H1 (cell line): Measurements from ENCODE around the gene TMBIM6. TPM values are rescaled to one million over a fixed set of nuclear protein-coding genes. Genes with fewer than 3 reads are reported as not detected.

Source experiments
- CTCF ChIA-PET: fragments of 300-600 bp; sonication (Branson Sonifier 250); formaldehyde crosslinking; loops from one replicate; lab custom pipeline; 2021; ENCODE audit not compliant: partially characterized antibody; lab: Charles Lee
- POLR2A ChIA-PET: fragments of 300-600 bp; sonication (Branson Sonifier 250); formaldehyde crosslinking; loops from one replicate; lab custom pipeline; 2021; ENCODE audit warnings: inconsistent platforms; ENCODE audit not compliant: partially characterized antibody; lab: Charles Lee
- DNase-seq, 2 experiments: peaks; one replicate each; pipeline versions ENCODE4 v3.0.0 to v3.0.0-alpha.2; 2010 to 2022; ENCODE audit warnings: low spot score in 2 of 2, low read depth in 1 of 2, mixed read lengths in 1 of 2
- FAIRE-seq: peaks from 2 replicates; lab custom pipeline; 2011; peaks lifted over from hg19 to GRCh38; lab: Jason Lieb, UNC
- H2AFZ ChIP-seq: 2 replicates; pipeline ENCODE4 v1.8.1; 2012; ENCODE audit warnings: low read length, inconsistent platforms
- H2AK5ac ChIP-seq: 2 replicates; pipeline ENCODE4 v1.6.1; 2013; ENCODE audit warnings: low read depth, low read length
- H2BK120ac ChIP-seq: replicated peaks from 2 replicates; pipeline ENCODE3; 2013; ENCODE audit warnings: low read depth, low read length, inconsistent platforms
- H2BK12ac ChIP-seq: 2 replicates; pipeline ENCODE4 v1.6.1; 2013; ENCODE audit warnings: low read depth, low read length
- H2BK15ac ChIP-seq: 2 replicates; pipeline ENCODE4 v1.6.1; 2013; ENCODE audit warnings: low read length
- H2BK20ac ChIP-seq: 2 replicates; pipeline ENCODE4 v1.6.1; 2013; ENCODE audit warnings: low read length
- H2BK5ac ChIP-seq: 2 replicates; pipeline ENCODE4 v1.6.1; 2013; ENCODE audit warnings: low read depth, low read length
- H3K14ac ChIP-seq: 2 replicates; pipeline ENCODE4 v1.6.1; 2013; ENCODE audit warnings: inconsistent platforms; ENCODE audit not compliant: insufficient read length
- H3K18ac ChIP-seq: 2 replicates; pipeline ENCODE4 v1.6.1; 2013; ENCODE audit warnings: low read length; ENCODE audit errors: extremely low read depth
- H3K23ac ChIP-seq: 2 replicates; pipeline ENCODE4 v1.6.1; 2013; ENCODE audit warnings: inconsistent platforms; ENCODE audit not compliant: insufficient read length
- H3K23me2 ChIP-seq: 2 replicates; pipeline ENCODE4 v1.6.1; 2013; ENCODE audit warnings: low read depth, low read length
- H3K27ac ChIP-seq: 2 replicates; pipeline ENCODE4 v1.6.1; 2011; ENCODE audit warnings: low read depth, low read length, inconsistent platforms
- H3K27me3 ChIP-seq, 4 experiments: replicated peaks in 1 of 4; 1 replicate in 1 of 4; 2 replicates in 3 of 4; pipeline versions ENCODE4 v1.6.1 to v1.8.1; 2011 to 2013; ENCODE audit warnings: low read length in 3 of 4, mild to moderate bottlenecking in 3 of 4, inconsistent platforms in 2 of 4, mixed read lengths in 2 of 4, moderate library complexity in 1 of 4; ENCODE audit not compliant: control insufficient read depth in 3 of 4, insufficient read depth in 3 of 4; ENCODE audit errors: extremely low read depth in 1 of 4
- H3K36me3 ChIP-seq, 4 experiments: 2 replicates each; pipeline versions ENCODE4 v1.6.1 to v1.8.1; 2011 to 2013; ENCODE audit warnings: mild to moderate bottlenecking in 4 of 4, low read length in 3 of 4, moderate library complexity in 2 of 4, control low read depth in 1 of 4, inconsistent platforms in 1 of 4; ENCODE audit not compliant: insufficient read depth in 4 of 4, control insufficient read depth in 2 of 4
- H3K4ac ChIP-seq: replicated peaks from 2 replicates; pipeline ENCODE3; 2013; ENCODE audit warnings: low read length, low read depth, mixed read lengths, inconsistent platforms; ENCODE audit not compliant: insufficient read length
- H3K4me1 ChIP-seq, 4 experiments: replicated peaks in 1 of 4; 1 replicate in 1 of 4; 2 replicates in 3 of 4; pipeline versions ENCODE4 v1.6.1 to v1.8.1; 2011 to 2013; ENCODE audit warnings: low read length in 3 of 4, inconsistent platforms in 2 of 4, mixed read lengths in 1 of 4; ENCODE audit not compliant: insufficient read depth in 4 of 4, control insufficient read depth in 3 of 4
- H3K4me2 ChIP-seq, 2 experiments: 2 replicates each; pipeline versions ENCODE4 v1.6.1 to v1.8.1; 2011 to 2013; ENCODE audit warnings: low read depth in 2 of 2, low read length in 2 of 2, control low read depth in 1 of 2, inconsistent platforms in 1 of 2, mild to moderate bottlenecking in 1 of 2; ENCODE audit not compliant: insufficient read depth in 1 of 2
- H3K4me3 ChIP-seq, 4 experiments: fragments of 200-600, 300-600 bp in 1 of 4; sonication (generic), shearing (Covaris generic), sonication (Bioruptor Twin) in 1 of 4; 2 replicates each; pipeline versions ENCODE4 v1.5.1 to v1.8.1; 2011 to 2016; ENCODE audit warnings: low read length in 4 of 4, low read depth in 3 of 4, control low read depth in 2 of 4, inconsistent platforms in 2 of 4, mild to moderate bottlenecking in 2 of 4, mixed read lengths in 1 of 4, moderate library complexity in 1 of 4; ENCODE audit not compliant: insufficient read depth in 2 of 4; ENCODE audit errors: extremely low read depth in 1 of 4
- H3K56ac ChIP-seq: replicated peaks from 2 replicates; pipeline ENCODE3; 2013; ENCODE audit warnings: low read depth, mild to moderate bottlenecking, mixed read lengths, low read length, inconsistent platforms; ENCODE audit not compliant: insufficient read length
- H3K79me1 ChIP-seq: 2 replicates; pipeline ENCODE4 v1.6.1; 2013; ENCODE audit warnings: low read depth, low read length, control low read depth
- H3K79me2 ChIP-seq, 2 experiments: 2 replicates each; pipeline versions ENCODE4 v1.6.1 to v1.8.1; 2012 to 2013; ENCODE audit warnings: low read length in 2 of 2, mild to moderate bottlenecking in 2 of 2, inconsistent platforms in 1 of 2; ENCODE audit not compliant: insufficient read depth in 2 of 2, control insufficient read depth in 1 of 2
- H3K9ac ChIP-seq, 4 experiments: replicated peaks in 1 of 4; 1 replicate in 1 of 4; 2 replicates in 3 of 4; pipeline versions ENCODE4 v1.6.1 to v1.8.1; 2011 to 2013; ENCODE audit warnings: low read depth in 3 of 4, low read length in 3 of 4, control low read depth in 2 of 4, mild to moderate bottlenecking in 2 of 4, moderate library complexity in 2 of 4, inconsistent platforms in 1 of 4; ENCODE audit errors: extremely low read depth in 1 of 4
- H3K9me3 ChIP-seq, 2 experiments: 2 replicates each; pipeline versions ENCODE4 v1.6.1 to v1.8.1; 2012 to 2013; ENCODE audit warnings: mild to moderate bottlenecking in 2 of 2, moderate library complexity in 2 of 2, control low read depth in 1 of 2, inconsistent platforms in 1 of 2, low read depth in 1 of 2, low read length in 1 of 2, mixed read lengths in 1 of 2; ENCODE audit not compliant: insufficient read depth in 2 of 2
- H4K20me1 ChIP-seq, 2 experiments: replicated peaks in 1 of 2; 2 replicates each; pipeline versions ENCODE3 to v1.8.1; 2011 to 2013; ENCODE audit warnings: inconsistent platforms in 2 of 2, low read length in 2 of 2, mild to moderate bottlenecking in 1 of 2; ENCODE audit not compliant: insufficient read depth in 2 of 2, control insufficient read depth in 1 of 2
- H4K5ac ChIP-seq: 2 replicates; pipeline ENCODE4 v1.6.1; 2013; ENCODE audit warnings: low read length, low read depth, mixed read lengths, inconsistent platforms; ENCODE audit not compliant: insufficient read length
- H4K8ac ChIP-seq: 2 replicates; pipeline ENCODE4 v1.8.0; 2013; ENCODE audit warnings: mild to moderate bottlenecking, moderate library complexity, low read length, inconsistent platforms; ENCODE audit not compliant: insufficient read depth; ENCODE audit errors: extremely low read depth
- H4K91ac ChIP-seq: replicated peaks from 2 replicates; pipeline ENCODE3; 2013; ENCODE audit warnings: low read length, mixed read lengths, inconsistent platforms; ENCODE audit not compliant: insufficient read length
- ATF3 ChIP-seq: IDR thresholded peaks from 2 replicates; pipeline ENCODE4 v1.6.1; 2011; ENCODE audit warnings: low read depth, mild to moderate bottlenecking, low read length; ENCODE audit not compliant: insufficient read depth
- CHD2 ChIP-seq: IDR thresholded peaks from 2 replicates; pipeline ENCODE4 v1.6.1; 2012; ENCODE audit warnings: low read length, improper control_type of control experiment
- CREB1 ChIP-seq: IDR thresholded peaks from 2 replicates; pipeline ENCODE4 v1.6.1; 2012; ENCODE audit warnings: inconsistent platforms
- MAFK ChIP-seq: IDR thresholded peaks from 2 replicates; pipeline ENCODE4 v1.6.1; 2012; ENCODE audit warnings: low read depth, mild to moderate bottlenecking, improper control_type of control experiment, low read length
- PHF8 ChIP-seq: fragments of 200-600 bp; sonication (generic); conservative IDR thresholded peaks from 2 replicates; pipeline ENCODE4 v1.7.1; 2012; ENCODE audit warnings: low read depth, mild to moderate bottlenecking, inconsistent platforms, low read length, moderate library complexity
- SRF ChIP-seq: IDR thresholded peaks from 2 replicates; pipeline ENCODE4 v1.6.1; 2011; ENCODE audit warnings: mild to moderate bottlenecking, low read depth, low read length, moderate library complexity
- TBP ChIP-seq: IDR thresholded peaks from 2 replicates; pipeline ENCODE4 v1.6.1; 2011; ENCODE audit warnings: low read depth, low read length, improper control_type of control experiment
- WGBS, 2 experiments: shearing (Covaris generic) in 1 of 2; methylation state at CpG; one replicate each; pipeline versions ENCODE4 v1.1.6 to v1.1.7; 2013 to 2015; ENCODE audit warnings: low lambda C conversion rate in 2 of 2, mixed read lengths in 2 of 2, inconsistent platforms in 1 of 2, low coverage in 1 of 2, missing lambda C conversion rate in 1 of 2; ENCODE audit not compliant: insufficient replicate concordance in 2 of 2, insufficient coverage in 1 of 2, insufficient read length in 1 of 2; ENCODE audit errors: extremely low coverage in 1 of 2, missing lambda C conversion rate in 1 of 2; 5-methylcytosine and 5-hydroxymethylcytosine counted together
- polyA plus RNA-seq, 7 experiments: library from polyadenylated mRNA; depleted of rRNA in 3 of 7; stranded (reverse) in 5 of 7; unstranded in 2 of 7; fragments of >200 nt in 5 of 7; fragments of 200-250 nt in 2 of 7; gene quantifications; 1 replicate in 5 of 7; 2 replicates in 1 of 7; 4 replicates in 1 of 7; pipeline versions ENCODE4 v1.2.1 to v1.2.3, GENCODE V29; 2011 to 2013; ENCODE audit warnings: missing spikeins in 2 of 7, mixed read lengths in 2 of 7
- total RNA-seq: library from RNA; stranded (reverse); fragmentation: NEBNext Ultra II Directional; extraction: Animal tissue kit (Norgen Biotek cat#: 25700); gene quantifications from 2 replicates; pipeline ENCODE4 v1.2.1, GENCODE V29; 2021

Gene TMBIM6
- total and polyA plus RNA-seq, 2 of the 8 experiments (the other 6 are each of a cell fraction or from before 2014, with no cell fraction given) = 423 to 556 TPM

GRCh38 chr12:49806321-49806813, 65.0 kb downstream of the TMBIM6 start:
- CTCF ChIA-PET = interaction anchor here (2.7 to 6.4 kb wide), 4 partner anchors 8 to 32 kb away, joined by 14 to 44 read pairs (median 24); no protein-coding TSS in a partner anchor
- Histone ChIP-seq H3K79me1 (peaks cover 7% of the 10 kb centered on the region; the same call in 1 of the 2 replicates), H3K4ac (no peak overlapping the region), H2AK5ac (no peak overlapping the region), H3K18ac (no peak overlapping the region), H2BK5ac (no peak overlapping the region), H2AFZ (no peak overlapping the region), H3K56ac (no peak overlapping the region), H3K4me2 (no peak overlapping the region), H3K79me2 (peaks cover 0 to 15% of the 10 kb centered on the region in 2 experiments; a peak in 1 of 4 replicates), H3K36me3 (peaks cover 0 to 30% (median 7%) of the 10 kb centered on the region in 4 experiments; a peak in 6 of 8 replicates), H4K8ac (no peak overlapping the region), H3K4me3 (no peak overlapping the region), H3K23ac (no peak overlapping the region), H3K27me3 (no peaks in the 10 kb centered on the region), H2BK15ac (no peak overlapping the region), H2BK12ac (no peak overlapping the region), H4K20me1 (peaks cover 4 to 10% of the 10 kb centered on the region in 2 experiments), H3K14ac (no peak overlapping the region), H3K23me2 (no peaks in the 10 kb centered on the region; the same call in 1 of the 2 replicates), H3K9me3 (no peaks in the 10 kb centered on the region), H4K5ac (no peak overlapping the region), H2BK20ac (no peak overlapping the region), H4K91ac (no peak overlapping the region), H2BK120ac (no peak overlapping the region), H3K4me1 (peaks cover 16 to 29% (median 22%) of the 10 kb centered on the region in 4 experiments), H3K9ac (no peak overlapping the region), H3K27ac (no peak overlapping the region)
- DNase-seq = no peak
- 89% methylated on average over 7 of the region's 7 CpGs; no CpG with 5 or more reads in 1 of the 2 experiments for WGBS, 2 experiments
- FAIRE-seq = no peak
- POLR2A ChIA-PET = interaction anchor here (0.6 to 1.2 kb wide), 3 partner anchors 11 to 21 kb away, joined by 3 read pairs; no protein-coding TSS in a partner anchor
- TF ChIP-seq MAFK (no peak), CHD2 (no peak), PHF8 (no peak), ATF3 (no peak), TBP (no peak), SRF (no peak), CREB1 (no peak)
